SK-N-MC (cell line): ENCODE data around the gene ARHGEF7.

Experiments
- EZH2 ChIP-seq: fragments of 200-600 bp; sonication (generic); IDR thresholded peaks from one replicate; pipeline ENCODE4 v1.6.1; 2017; ENCODE audit warnings: antibody characterized with exemption
- POLR2AphosphoS5 ChIP-seq: IDR thresholded peaks from 2 replicates; pipeline ENCODE4 v1.6.1; 2012; ENCODE audit warnings: mild to moderate bottlenecking, low read depth, low read length, borderline replicate concordance

GRCh38 chr13:111068009-111068350, 47.1 kb upstream of the ARHGEF7 start:
- TF ChIP-seq POLR2AphosphoS5 (no peak), EZH2 (no peak)
